D721Med (cell line): Measurements from ENCODE around the gene KCNK10.

ENCODE experiments used
- DNase-seq: peaks from one replicate; pipeline ENCODE4 v3.0.0; 2011; ENCODE audit warnings: low spot score; ENCODE audit not compliant: insufficient read length
- FAIRE-seq: peaks from 2 replicates; lab custom pipeline; 2011; peaks lifted over from hg19 to GRCh38; lab: Jason Lieb, UNC
- TF ChIP-seq, protein P1 (sequence below): IDR thresholded peaks from 2 replicates; pipeline ENCODE4 v1.5.1; 2012; ENCODE audit warnings: mild to moderate bottlenecking, control low read depth; ENCODE audit not compliant: insufficient read depth; ENCODE audit errors: missing control alignments

KCNK10 gene

GRCh38 chr14:88179716-88180115, 143.4 kb downstream of the KCNK10 start:
- no peak for DNase-seq
- FAIRE-seq, result no peak
- TF ChIP-seq, protein P1, sequence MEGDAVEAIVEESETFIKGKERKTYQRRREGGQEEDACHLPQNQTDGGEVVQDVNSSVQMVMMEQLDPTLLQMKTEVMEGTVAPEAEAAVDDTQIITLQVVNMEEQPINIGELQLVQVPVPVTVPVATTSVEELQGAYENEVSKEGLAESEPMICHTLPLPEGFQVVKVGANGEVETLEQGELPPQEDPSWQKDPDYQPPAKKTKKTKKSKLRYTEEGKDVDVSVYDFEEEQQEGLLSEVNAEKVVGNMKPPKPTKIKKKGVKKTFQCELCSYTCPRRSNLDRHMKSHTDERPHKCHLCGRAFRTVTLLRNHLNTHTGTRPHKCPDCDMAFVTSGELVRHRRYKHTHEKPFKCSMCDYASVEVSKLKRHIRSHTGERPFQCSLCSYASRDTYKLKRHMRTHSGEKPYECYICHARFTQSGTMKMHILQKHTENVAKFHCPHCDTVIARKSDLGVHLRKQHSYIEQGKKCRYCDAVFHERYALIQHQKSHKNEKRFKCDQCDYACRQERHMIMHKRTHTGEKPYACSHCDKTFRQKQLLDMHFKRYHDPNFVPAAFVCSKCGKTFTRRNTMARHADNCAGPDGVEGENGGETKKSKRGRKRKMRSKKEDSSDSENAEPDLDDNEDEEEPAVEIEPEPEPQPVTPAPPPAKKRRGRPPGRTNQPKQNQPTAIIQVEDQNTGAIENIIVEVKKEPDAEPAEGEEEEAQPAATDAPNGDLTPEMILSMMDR, result no peak

DNA sequence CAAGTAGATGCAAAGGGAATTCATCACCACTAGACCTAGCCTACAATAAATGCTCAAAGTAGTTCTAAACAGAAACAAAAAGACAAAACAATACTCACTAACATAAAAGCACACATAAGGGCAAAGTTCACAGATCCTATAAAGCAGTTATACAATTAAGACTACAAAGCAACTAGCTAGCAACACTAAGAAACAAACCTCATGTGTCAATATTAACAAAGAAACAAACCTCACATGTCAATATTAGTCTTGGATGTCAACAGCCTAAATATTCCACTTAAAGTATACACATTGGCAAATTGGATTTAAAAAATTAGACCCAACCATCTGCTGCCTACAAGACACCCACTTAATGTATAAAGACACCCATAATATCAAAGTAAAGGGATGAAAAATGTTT, 152.7 kb downstream of the KCNK10 start:
- TF ChIP-seq, protein P1, result no peak
- FAIRE-seq, result no peak
- no peak for DNase-seq

DNA sequence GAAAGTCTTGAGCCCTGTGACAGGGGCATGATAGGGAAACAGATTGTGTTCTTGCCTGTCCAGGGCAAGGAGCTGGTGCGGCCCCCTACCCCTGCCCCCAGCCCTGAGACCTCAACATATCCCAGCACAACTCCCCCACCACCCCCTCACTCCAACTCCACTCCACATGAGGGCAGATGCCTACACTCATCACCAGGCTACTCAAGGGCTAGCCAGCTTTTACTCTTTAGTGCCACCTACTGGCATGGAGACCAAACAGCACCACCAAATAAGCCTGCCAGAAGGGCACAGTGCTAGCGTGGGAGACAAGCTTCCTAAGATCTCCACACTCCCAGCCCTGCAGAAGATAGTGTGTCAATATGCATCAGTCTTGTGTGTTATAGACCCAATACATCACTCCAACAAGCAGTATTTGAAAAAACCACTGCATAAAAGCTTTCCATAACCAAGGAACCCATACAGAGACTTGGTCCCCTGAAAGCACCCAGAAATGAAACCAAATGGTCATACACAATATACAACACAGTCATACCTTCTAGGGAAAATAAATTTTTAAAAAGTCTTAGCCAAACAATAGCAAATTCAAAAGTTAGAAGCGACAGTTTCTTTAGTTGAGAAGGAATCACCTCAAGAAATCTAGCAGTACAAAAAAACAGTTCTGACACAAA, 154.4 kb downstream of the KCNK10 start:
- TF ChIP-seq, protein P1, result peak; percentile 70
- no peak for DNase-seq
- FAIRE-seq, result no peak

- FAIRE-seq (no peak), DNase-seq (no peak)
- TF ChIP-seq, protein P1, result no peak
These were observed 155.0 kb downstream of the KCNK10 start for GRCh38 chr14:88168025-88168424.

GRCh38 chr14:88166616-88167015, 156.5 kb downstream of the KCNK10 start:
- no peak for DNase-seq
- FAIRE-seq, result no peak
- TF ChIP-seq, protein P1, result no peak

DNA sequence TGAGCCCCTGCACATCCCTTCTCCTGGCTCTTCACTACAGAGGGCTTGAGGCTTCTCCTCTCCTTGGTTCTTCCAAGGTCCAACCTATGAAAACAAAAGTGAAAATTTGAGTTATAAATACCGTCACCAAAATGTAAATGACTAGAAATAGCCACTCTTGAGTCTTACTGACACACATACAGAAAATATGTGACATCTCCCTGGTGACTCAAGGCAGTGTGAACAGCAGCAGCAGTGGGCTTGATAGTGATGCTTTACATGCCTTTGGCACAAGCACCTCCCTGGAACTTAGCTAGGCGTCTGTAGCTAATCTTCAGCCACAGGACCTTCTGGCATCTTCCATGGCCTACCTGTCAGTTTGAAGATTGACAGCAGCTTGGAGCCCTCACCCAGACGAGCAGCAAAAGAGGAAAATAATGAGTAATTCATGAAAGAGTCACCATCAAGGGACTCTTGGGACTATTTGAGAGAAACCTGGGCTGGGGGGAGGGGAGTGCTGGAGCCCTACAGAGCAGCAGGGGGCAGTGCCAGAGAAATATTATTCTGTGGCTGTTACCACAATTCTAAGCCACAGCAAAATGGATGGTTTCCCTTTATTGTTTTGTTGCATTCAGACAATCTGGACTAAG, 158.0 kb downstream of the KCNK10 start:
- TF ChIP-seq, protein P1, result no peak
- no peak for DNase-seq
- FAIRE-seq, result no peak

GRCh38 chr14:88163731-88164255, 159.3 kb downstream of the KCNK10 start:
- FAIRE-seq (no peak), DNase-seq (no peak)
- TF ChIP-seq, protein P1, result no peak
